Skeletal muscle tissue (tissue), 4 donors: ENCODE measurements around the gene NOM1. TPM values are rescaled to one million over a fixed set of nuclear protein-coding genes. Genes with fewer than 3 reads are reported as not detected.

Experiments
- H3K27ac ChIP-seq: one replicate; pipeline ENCODE4 v1.7.0; 2013; ENCODE audit warnings: mild to moderate bottlenecking, low read depth, low read length, inconsistent platforms
- H3K27me3 ChIP-seq, 3 donors: one replicate each; pipeline ENCODE4 v1.7.0; 2013; ENCODE audit warnings: low read length in 3 of 3; ENCODE audit not compliant: control insufficient read depth in 3 of 3, insufficient read depth in 3 of 3
- H3K36me3 ChIP-seq, 3 donors: one replicate each; pipeline ENCODE4 v1.7.0; 2013; ENCODE audit warnings: low read length in 3 of 3; ENCODE audit not compliant: control insufficient read depth in 3 of 3, insufficient read depth in 3 of 3
- H3K4me1 ChIP-seq, 3 donors: one replicate each; pipeline ENCODE4 v1.7.0; 2013; ENCODE audit warnings: low read length in 3 of 3, mild to moderate bottlenecking in 3 of 3; ENCODE audit not compliant: control insufficient read depth in 3 of 3, insufficient read depth in 3 of 3
- H3K4me3 ChIP-seq, 3 donors: one replicate each; pipeline ENCODE4 v1.7.0; 2013; ENCODE audit warnings: low read length in 3 of 3
- H3K9ac ChIP-seq, 3 donors: one replicate each; pipeline ENCODE4 v1.7.0; 2013; ENCODE audit warnings: low read length in 3 of 3, mild to moderate bottlenecking in 3 of 3, moderate library complexity in 2 of 3, low read depth in 1 of 3
- H3K9me3 ChIP-seq, 3 donors: one replicate each; pipeline ENCODE4 v1.7.0; 2013; ENCODE audit warnings: low read length in 3 of 3; ENCODE audit not compliant: control insufficient read depth in 3 of 3
- total RNA-seq: library from RNA; depleted of rRNA; stranded (reverse); fragments of >200 nt; gene quantifications from one replicate; pipeline ENCODE4 v1.2.3, GENCODE V29; 2014
- donor health status: Osteomylitis.

NOM1 gene
- total RNA-seq, 1 donor from 2014 or later: 17.2 TPM

DNA sequence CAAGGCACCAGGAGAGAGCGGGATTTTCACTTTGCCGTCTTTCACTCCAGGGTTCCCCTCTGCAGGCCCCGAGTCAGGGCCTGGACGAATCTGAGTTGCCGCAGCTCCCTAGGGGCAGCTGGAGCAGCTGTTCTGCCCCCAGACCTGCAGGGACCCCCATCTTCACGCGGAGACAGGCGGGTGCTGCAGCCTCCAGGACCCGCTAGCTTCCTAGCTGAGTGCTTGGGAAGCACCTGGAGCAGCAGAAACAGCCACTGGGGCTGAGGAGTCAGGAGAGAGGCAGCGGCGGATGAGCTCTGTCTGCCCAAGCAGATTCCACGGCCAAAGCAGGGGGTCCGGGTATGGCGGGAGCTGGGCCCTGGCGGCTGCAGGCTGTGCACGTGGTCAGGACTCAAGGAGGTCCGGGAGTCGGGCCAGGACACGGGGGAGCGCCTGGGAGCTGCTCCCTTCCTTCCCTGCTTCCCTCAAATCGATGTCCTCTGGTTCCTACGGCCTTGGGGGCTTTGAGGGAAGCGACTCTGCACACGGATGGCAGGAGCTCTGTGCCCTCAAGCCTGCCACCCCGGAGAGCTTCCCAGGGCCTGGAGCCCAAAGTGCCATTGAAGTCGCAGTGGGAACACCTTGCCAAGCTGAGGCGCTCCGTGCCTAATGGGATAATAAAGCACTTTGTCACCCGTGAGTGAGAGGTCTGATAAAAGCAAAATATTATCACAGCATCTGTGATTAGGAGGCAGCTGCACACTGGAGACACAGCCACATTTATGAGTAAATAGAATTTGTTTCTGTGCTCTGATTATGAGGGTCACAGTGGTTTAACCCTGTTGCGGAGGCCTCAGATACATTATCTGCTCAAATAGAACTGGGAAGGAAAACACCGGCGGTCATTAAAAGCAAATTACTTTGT, 43.8 kb downstream of the NOM1 start:
- Histone ChIP-seq H3K4me1 (no peaks in the 10 kb centered on the region), H3K27me3 (peaks cover 31 to 43% (median 43%) of the 10 kb centered on the region in 3 donors), H3K27ac (no peak overlapping the region), H3K9me3 (peaks cover 0 to 5% (median 0%) of the 10 kb centered on the region in 3 donors), H3K36me3 (no peaks in the 10 kb centered on the region), H3K4me3 (no peak overlapping the region), H3K9ac (no peak overlapping the region)

DNA sequence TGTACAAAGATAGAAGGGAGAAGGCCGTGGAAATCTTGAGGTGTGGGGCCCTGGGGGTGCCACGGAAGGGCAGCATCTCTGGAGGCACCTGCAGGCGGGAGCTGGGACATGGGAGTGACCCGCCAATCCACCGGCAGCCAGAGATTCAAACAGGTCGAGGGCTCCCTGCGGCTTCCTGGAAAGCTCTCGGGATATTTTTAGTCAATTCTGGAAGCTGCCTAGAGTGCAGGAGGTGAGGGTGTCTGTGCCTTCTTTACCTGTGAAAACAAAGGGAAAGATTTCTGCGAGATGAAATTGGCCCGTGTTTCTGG, 44.4 kb downstream of the NOM1 start:
- H3K27me3 ChIP-seq: peaks cover 37 to 49% (median 49%) of the 10 kb centered on the region in 3 donors
- no peaks in the 10 kb centered on the region for H3K36me3 ChIP-seq
- H3K27ac ChIP-seq: no peak overlapping the region
- peaks cover 0 to 5% (median 0%) of the 10 kb centered on the region in 3 donors for H3K9me3 ChIP-seq
- no peak overlapping the region for H3K9ac ChIP-seq
- no peaks in the 10 kb centered on the region for H3K4me1 ChIP-seq
- no peak overlapping the region for H3K4me3 ChIP-seq

GRCh38 chr7:156994417-156994816, 44.9 kb downstream of the NOM1 start:
- peaks cover 42 to 55% (median 54%) of the 10 kb centered on the region in 3 donors for H3K27me3 ChIP-seq
- H3K27ac ChIP-seq: no peak overlapping the region
- H3K9ac ChIP-seq: no peak overlapping the region
- peaks cover 0 to 3% (median 0%) of the 10 kb centered on the region in 3 donors for H3K4me1 ChIP-seq
- peaks cover 0 to 5% (median 0%) of the 10 kb centered on the region in 3 donors for H3K9me3 ChIP-seq
- no peak overlapping the region for H3K4me3 ChIP-seq
- H3K36me3 ChIP-seq: no peaks in the 10 kb centered on the region

- Histone ChIP-seq H3K4me3 (no peak overlapping the region), H3K4me1 (peaks cover 14 to 20% (median 18%) of the 10 kb centered on the region in 3 donors), H3K9me3 (peaks cover 0 to 5% (median 0%) of the 10 kb centered on the region in 3 donors), H3K36me3 (no peaks in the 10 kb centered on the region), H3K9ac (no peak overlapping the region), H3K27ac (no peak overlapping the region), H3K27me3 (peaks cover 71 to 74% (median 72%) of the 10 kb centered on the region in 3 donors)
Measured at GRCh38 chr7:156998988-156999957, 49.8 kb downstream of the NOM1 start.

DNA sequence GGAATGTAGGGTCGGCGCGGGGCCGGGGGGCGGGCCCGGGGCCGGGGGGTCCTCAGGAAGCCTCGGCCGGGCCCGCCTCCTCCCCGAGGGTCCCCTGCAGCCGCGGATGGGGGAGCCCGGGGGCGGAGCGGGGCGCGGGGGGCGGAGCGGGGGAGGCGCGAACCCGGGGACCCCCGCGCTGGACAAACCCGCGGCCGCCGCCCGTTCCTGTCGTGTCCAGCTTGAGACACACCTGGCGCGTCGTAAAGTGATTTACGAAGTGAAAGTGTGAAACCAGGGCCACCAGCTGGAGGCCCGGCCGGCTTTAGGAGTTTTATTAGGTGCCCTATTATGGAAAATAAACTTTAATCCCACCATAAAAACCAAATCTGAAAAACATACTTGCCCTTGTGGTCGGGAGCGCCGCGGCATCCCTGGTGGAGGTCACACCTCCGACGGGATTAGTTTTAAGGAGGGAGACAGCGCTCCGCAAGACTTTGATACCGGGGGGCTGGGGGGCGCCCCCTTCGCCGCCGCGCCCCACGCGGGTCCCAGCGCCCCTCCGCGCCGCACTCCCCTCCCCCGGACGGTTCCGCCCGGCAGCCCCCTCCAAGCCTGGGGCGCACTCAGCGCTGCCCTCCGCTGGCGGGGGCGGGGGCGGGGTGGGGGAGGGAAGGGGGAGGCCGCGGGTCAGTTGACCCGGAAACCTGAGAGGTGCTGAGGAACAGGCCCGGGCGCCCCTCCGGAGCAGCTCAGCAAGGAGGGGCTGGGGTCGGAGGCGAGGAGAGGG, 50.6 kb downstream of the NOM1 start:
- Histone ChIP-seq H3K9me3 (peaks cover 0 to 5% (median 0%) of the 10 kb centered on the region in 3 donors), H3K4me3 (peak overlapping the region in 2 of 3 donors; percentile 23 to 41), H3K36me3 (no peaks in the 10 kb centered on the region), H3K27me3 (peaks cover 79 to 83% (median 80%) of the 10 kb centered on the region in 3 donors), H3K9ac (no peak overlapping the region), H3K4me1 (peaks cover 19 to 27% (median 22%) of the 10 kb centered on the region in 3 donors), H3K27ac (no peak overlapping the region)

- Histone ChIP-seq H3K9me3 (peaks cover 0 to 5% (median 0%) of the 10 kb centered on the region in 3 donors), H3K27me3 (peaks cover 77 to 91% (median 84%) of the 10 kb centered on the region in 3 donors), H3K27ac (no peak overlapping the region), H3K9ac (no peak overlapping the region), H3K4me3 (no peak overlapping the region), H3K36me3 (no peaks in the 10 kb centered on the region), H3K4me1 (peaks cover 19 to 27% (median 22%) of the 10 kb centered on the region in 3 donors)
Measured at GRCh38 chr7:157000741-157001653, 51.5 kb downstream of the NOM1 start.

DNA sequence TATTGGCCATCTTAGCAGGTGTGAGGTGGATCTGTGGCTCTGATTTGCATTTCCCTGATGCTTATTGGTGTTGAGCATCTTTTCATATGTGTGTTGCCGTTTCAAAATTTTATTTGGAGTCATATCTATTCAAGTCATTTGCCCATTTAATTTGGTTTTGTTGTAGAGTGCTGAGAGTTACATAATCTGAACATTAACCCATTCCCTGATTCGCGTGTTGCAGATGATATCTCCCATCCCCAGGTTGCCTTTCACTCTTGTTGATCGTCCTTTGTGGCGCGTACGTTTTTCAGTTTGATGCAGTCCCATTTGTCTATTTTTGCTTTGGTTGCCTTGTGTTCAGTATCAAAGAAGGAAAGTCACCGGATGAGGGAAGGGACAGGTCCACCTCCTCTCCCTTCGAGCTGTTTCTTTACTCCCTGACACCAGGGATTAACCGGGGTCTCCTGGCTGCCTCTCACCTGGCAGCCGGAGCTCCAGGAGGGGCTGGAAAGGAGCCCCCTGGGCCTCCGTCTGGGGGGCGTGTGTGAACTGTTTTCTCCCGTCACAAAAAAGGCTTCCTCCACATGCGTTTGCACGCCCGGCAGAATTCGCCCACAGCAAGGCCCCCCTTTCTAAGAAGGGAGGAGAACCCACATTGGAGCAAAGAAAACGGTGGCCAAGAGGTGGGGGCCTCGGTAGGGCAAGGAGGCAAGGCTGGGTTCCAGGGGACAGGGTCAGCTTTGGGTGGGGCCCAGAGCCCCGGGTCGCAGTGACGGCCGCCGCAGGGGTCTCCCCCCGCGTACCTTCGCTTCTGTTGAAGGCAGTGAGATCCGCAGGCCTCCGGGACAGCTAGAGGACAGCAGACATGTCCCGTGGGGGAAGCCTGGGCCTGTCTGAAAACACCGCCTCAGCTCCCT, 52.7 kb downstream of the NOM1 start:
- H3K36me3 ChIP-seq: no peaks in the 10 kb centered on the region
- H3K4me3 ChIP-seq: no peak overlapping the region
- no peak overlapping the region for H3K27ac ChIP-seq
- H3K9ac ChIP-seq: no peak overlapping the region
- peaks cover 81 to 93% (median 90%) of the 10 kb centered on the region in 3 donors for H3K27me3 ChIP-seq
- peaks cover 0 to 3% (median 0%) of the 10 kb centered on the region in 3 donors for H3K9me3 ChIP-seq
- H3K4me1 ChIP-seq: peaks cover 19 to 27% (median 22%) of the 10 kb centered on the region in 3 donors

DNA sequence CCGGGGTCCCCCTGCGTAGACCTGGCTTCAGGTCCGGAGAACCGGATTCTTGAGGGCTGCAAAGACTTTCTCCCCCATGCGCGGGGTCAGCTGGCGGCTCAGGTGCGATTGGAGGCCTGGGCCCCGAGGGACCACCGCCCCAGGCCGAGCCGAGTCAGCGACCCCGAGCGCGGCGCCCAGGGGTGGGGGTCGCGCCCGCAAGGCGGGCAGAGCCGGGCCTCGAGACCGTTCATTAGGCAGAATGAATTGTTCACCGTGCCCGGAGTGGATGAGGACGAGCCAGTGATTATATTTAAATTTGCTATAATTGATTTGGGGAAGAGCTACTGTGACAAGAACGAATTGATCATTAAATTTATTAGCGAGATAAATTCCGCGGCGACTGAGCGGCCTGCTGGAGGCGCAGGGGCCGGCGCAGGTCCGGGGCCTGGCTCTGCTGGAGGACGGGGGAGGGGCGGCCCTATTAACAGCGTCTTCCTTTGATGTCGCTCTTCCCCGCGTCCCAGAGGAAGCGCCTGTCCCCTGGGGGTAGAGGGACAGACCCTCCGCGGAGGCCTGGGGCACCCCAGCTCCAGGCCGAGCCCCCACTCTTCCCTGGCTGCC, 53.4 kb downstream of the NOM1 start:
- Histone ChIP-seq H3K36me3 (no peaks in the 10 kb centered on the region), H3K4me1 (peaks cover 19 to 27% (median 22%) of the 10 kb centered on the region in 3 donors), H3K4me3 (no peak overlapping the region), H3K27ac (no peak overlapping the region), H3K27me3 (peaks cover 85 to 95% (median 94%) of the 10 kb centered on the region in 3 donors), H3K9ac (no peak overlapping the region), H3K9me3 (no peaks in the 10 kb centered on the region)
